ENCODE measurements around the gene TSPEAR.

TSPEAR gene

GRCh38 chr21:44511938-44512275 is 199.5 kb downstream of the TSPEAR start:
- Histone ChIP-seq H3K36me3 (peaks cover 10% of the 10 kb centered on the region; the same call in 1 of the 2 replicates), H3K4me2 (no peak overlapping the region), H3K9me3 (no peaks in the 10 kb centered on the region), H3K4me1 (peaks cover 51% of the 10 kb centered on the region), H3K27me3 (no peaks in the 10 kb centered on the region), H3K27ac (no peak overlapping the region), H3K9ac (no peak overlapping the region), H4K20me1 (no peaks in the 10 kb centered on the region), H3K4me3 (no peak overlapping the region)
- no peak for TF ChIP-seq Cebpa-rat (IDR thresholded peaks at IDR 0.05)

GRCh38 chr21:44511219-44511937 is 200.0 kb downstream of the TSPEAR start:
- no peak for TF ChIP-seq Cebpa-rat (IDR thresholded peaks at IDR 0.05)
- H3K9me3 ChIP-seq = no peaks in the 10 kb centered on the region

GRCh38 chr21:44510508-44511218 is 200.7 kb downstream of the TSPEAR start:
- H3K36me3 ChIP-seq = peaks cover 10% of the 10 kb centered on the region; the same call in 1 of the 2 replicates
- 0 out of 2 replicates have a peak overlapping the region, but pooled peaks have one; percentile 11 for H3K4me3 ChIP-seq
- no peak overlapping the region for H3K9ac ChIP-seq
- no peak overlapping the region for H3K27ac ChIP-seq
- no peak for TF ChIP-seq Cebpa-rat (IDR thresholded peaks at IDR 0.05)
- no peaks in the 10 kb centered on the region for H3K27me3 ChIP-seq
- no peaks in the 10 kb centered on the region for H3K9me3 ChIP-seq
- no peaks in the 10 kb centered on the region for H4K20me1 ChIP-seq
- H3K4me1 ChIP-seq = peaks cover 58% of the 10 kb centered on the region
- H3K4me2 ChIP-seq = peak overlapping the region; percentile 66

More at GRCh38 chr21:44511219-44511937, 200.0 kb downstream of the TSPEAR start:
- H3K9ac ChIP-seq = no peak overlapping the region
- no peak overlapping the region for H3K4me2 ChIP-seq
- H3K36me3 ChIP-seq = peaks cover 10% of the 10 kb centered on the region; the same call in 1 of the 2 replicates
- H3K4me1 ChIP-seq = peaks cover 57% of the 10 kb centered on the region
- no peak overlapping the region for H3K27ac ChIP-seq
- no peak overlapping the region for H3K4me3 ChIP-seq
- H4K20me1 ChIP-seq = no peaks in the 10 kb centered on the region
- H3K27me3 ChIP-seq = no peaks in the 10 kb centered on the region

GRCh38 chr21:44510109-44510507 is 201.3 kb downstream of the TSPEAR start:
- Histone ChIP-seq H3K4me2 (peak overlapping the region; percentile 66), H4K20me1 (no peaks in the 10 kb centered on the region), H3K36me3 (peaks cover 10% of the 10 kb centered on the region; the same call in 1 of the 2 replicates), H3K27me3 (no peaks in the 10 kb centered on the region), H3K27ac (no peak overlapping the region), H3K4me3 (no peak overlapping the region), H3K9ac (no peak overlapping the region), H3K9me3 (no peaks in the 10 kb centered on the region), H3K4me1 (peaks cover 53% of the 10 kb centered on the region)
- TF ChIP-seq Cebpa-rat (IDR thresholded peaks at IDR 0.05) = no peak

- Histone ChIP-seq H4K20me1 (no peaks in the 10 kb centered on the region), H3K27me3 (no peaks in the 10 kb centered on the region), H3K9ac (no peak overlapping the region), H3K36me3 (peaks cover 10% of the 10 kb centered on the region; the same call in 1 of the 2 replicates), H3K4me3 (no peak overlapping the region), H3K27ac (no peak overlapping the region), H3K9me3 (no peaks in the 10 kb centered on the region), H3K4me1 (peaks cover 53% of the 10 kb centered on the region), H3K4me2 (no peak overlapping the region)
- no peak for TF ChIP-seq Cebpa-rat (IDR thresholded peaks at IDR 0.05)
These were observed 201.8 kb downstream of the TSPEAR start for GRCh38 chr21:44509539-44509938.

GRCh38 chr21:44508711-44509445 is 202.5 kb downstream of the TSPEAR start:
- Histone ChIP-seq H3K36me3 (peaks cover 10% of the 10 kb centered on the region; the same call in 1 of the 2 replicates), H3K4me2 (no peak overlapping the region), H3K4me3 (no peak overlapping the region), H3K27ac (no peak overlapping the region), H3K9me3 (no peaks in the 10 kb centered on the region), H4K20me1 (no peaks in the 10 kb centered on the region), H3K9ac (no peak overlapping the region), H3K4me1 (peaks cover 53% of the 10 kb centered on the region), H3K27me3 (no peaks in the 10 kb centered on the region)
- no peak for TF ChIP-seq Cebpa-rat (IDR thresholded peaks at IDR 0.05)

GRCh38 chr21:44508426-44508710 is 203.0 kb downstream of the TSPEAR start:
- no peaks in the 10 kb centered on the region for H4K20me1 ChIP-seq

GRCh38 chr21:44507673-44508425 is 203.5 kb downstream of the TSPEAR start:
- no peak for TF ChIP-seq Cebpa-rat (IDR thresholded peaks at IDR 0.05)
- H3K27me3 ChIP-seq = no peaks in the 10 kb centered on the region
- peak overlapping the region; percentile 35 for H3K4me2 ChIP-seq
- H3K27ac ChIP-seq = no peak overlapping the region
- no peaks in the 10 kb centered on the region for H3K9me3 ChIP-seq
- no peak overlapping the region for H3K4me3 ChIP-seq
- no peaks in the 10 kb centered on the region for H4K20me1 ChIP-seq
- peaks cover 61% of the 10 kb centered on the region for H3K4me1 ChIP-seq
- no peak overlapping the region for H3K9ac ChIP-seq
- H3K36me3 ChIP-seq = peaks cover 10% of the 10 kb centered on the region; the same call in 1 of the 2 replicates

More at GRCh38 chr21:44508426-44508710, 203.0 kb downstream of the TSPEAR start:
- H3K27me3 ChIP-seq = no peaks in the 10 kb centered on the region
- TF ChIP-seq Cebpa-rat (IDR thresholded peaks at IDR 0.05) = no peak
- H3K9ac ChIP-seq = no peak overlapping the region
- H3K4me2 ChIP-seq = no peak overlapping the region
- H3K4me3 ChIP-seq = no peak overlapping the region
- H3K9me3 ChIP-seq = no peaks in the 10 kb centered on the region
- peaks cover 10% of the 10 kb centered on the region; the same call in 1 of the 2 replicates for H3K36me3 ChIP-seq
- H3K4me1 ChIP-seq = peaks cover 55% of the 10 kb centered on the region
- no peak overlapping the region for H3K27ac ChIP-seq

All from BLaER1 (cell line).